HepG2 (cell line): ENCODE results near the gene TNXB. TPM values are rescaled to one million over a fixed set of nuclear protein-coding genes. Genes with fewer than 3 reads are reported as not detected.
A peak's percentile ranks its signal among the peaks of the same experiment; 100 is the strongest.

Experiments
- CREB1 ChIP-seq, 2 experiments: fragments of 450-650 bp in 1 of 2; IDR thresholded peaks; 2 replicates each; pipeline ENCODE4 v1.6.1; 2016 to 2017; ENCODE audit warnings: control low read depth in 1 of 2, mild to moderate bottlenecking in 1 of 2, missing compliant biosample characterization in 1 of 2, missing genetic modification characterization in 1 of 2
- ERF ChIP-seq: IDR thresholded peaks from 2 replicates; pipeline ENCODE4 v1.6.1; 2018; ENCODE audit warnings: missing biosample characterization, missing genetic modification reagents
- GTF2F1 ChIP-seq: fragments of 150-350 bp; IDR thresholded peaks from 2 replicates; pipeline ENCODE4 v1.6.1; 2014; ENCODE audit warnings: low read length
- JDP2 ChIP-seq: sonication (generic); formaldehyde crosslinking; IDR thresholded peaks from 2 replicates; pipeline ENCODE4 v1.8.1; 2022; ENCODE audit warnings: missing genetic modification reagents, borderline replicate concordance
- MEIS2 ChIP-seq: sonication (generic); formaldehyde crosslinking; IDR thresholded peaks from 2 replicates; pipeline ENCODE4 v1.9.0; 2021; ENCODE audit warnings: mild to moderate bottlenecking, missing genetic modification reagents
- RBM22 ChIP-seq: fragments of 200-400 bp; formaldehyde crosslinking; optimal IDR thresholded peaks from 2 replicates; pipeline ENCODE3; 2017; ENCODE audit warnings: mild to moderate bottlenecking, low read length, moderate library complexity
- STAT6 ChIP-seq: sonication (generic); formaldehyde crosslinking; IDR thresholded peaks from 2 replicates; pipeline ENCODE4 v1.4.0; 2020; ENCODE audit warnings: missing genetic modification reagents, mild to moderate bottlenecking, borderline replicate concordance
- TAF1 ChIP-seq: sonication (generic); formaldehyde crosslinking; IDR thresholded peaks from 2 replicates; pipeline ENCODE4 v1.4.0; 2020; ENCODE audit warnings: missing genetic modification reagents
- TEAD2 ChIP-seq: sonication (generic); formaldehyde crosslinking; IDR thresholded peaks from 2 replicates; pipeline ENCODE4 v1.9.0; 2021; ENCODE audit warnings: missing genetic modification reagents
- TFE3 ChIP-seq: IDR thresholded peaks from 2 replicates; pipeline ENCODE4 v1.6.1; 2016
- ZBTB1 ChIP-seq: sonication (generic); formaldehyde crosslinking; IDR thresholded peaks from 2 replicates; pipeline ENCODE4 v1.4.0; 2020; ENCODE audit warnings: missing genetic modification reagents, borderline replicate concordance
- ZNF44 ChIP-seq: sonication (generic); formaldehyde crosslinking; IDR thresholded peaks from 2 replicates; pipeline ENCODE4 v1.5.1; 2020; ENCODE audit warnings: mild to moderate bottlenecking, missing genetic modification reagents
- ZNF646 ChIP-seq: sonication (generic); formaldehyde crosslinking; IDR thresholded peaks from 2 replicates; pipeline ENCODE4 v1.9.0; 2021; ENCODE audit warnings: mild to moderate bottlenecking, missing genetic modification reagents
- ZSCAN22 ChIP-seq: sonication (generic); formaldehyde crosslinking; IDR thresholded peaks from 2 replicates; pipeline ENCODE4 v1.4.0; 2020; ENCODE audit warnings: mild to moderate bottlenecking, missing genetic modification reagents
- polyA plus RNA-seq, 8 experiments: library from polyadenylated mRNA; depleted of rRNA in 3 of 8; stranded (reverse) in 7 of 8; unstranded in 1 of 8; fragments of >200 nt; fragmentation: Illumina TruSeq in 4 of 8; extraction: Trizol in 4 of 8; gene quantifications; 2 replicates each; pipeline versions ENCODE4 v1.2.1 to v1.2.3, GENCODE V29; 2011 to 2016; ENCODE audit warnings: low read depth in 4 of 8, missing spikeins in 1 of 8, mixed read lengths in 1 of 8; ENCODE audit not compliant: insufficient read depth in 1 of 8
- total RNA-seq, 5 experiments: library from RNA; depleted of rRNA; stranded (reverse); fragments of >200 nt; fragmentation: Illumina TruSeq; extraction: Trizol; gene quantifications; 2 replicates each; pipeline ENCODE4 v1.2.3, GENCODE V29; 2016; ENCODE audit warnings: low read depth in 1 of 5

The TNXB gene
- total and polyA plus RNA-seq, 2 of the 13 experiments (the other 11 are each of a cell fraction or from before 2014, with no cell fraction given) = 1.6 to 2.7 TPM

DNA sequence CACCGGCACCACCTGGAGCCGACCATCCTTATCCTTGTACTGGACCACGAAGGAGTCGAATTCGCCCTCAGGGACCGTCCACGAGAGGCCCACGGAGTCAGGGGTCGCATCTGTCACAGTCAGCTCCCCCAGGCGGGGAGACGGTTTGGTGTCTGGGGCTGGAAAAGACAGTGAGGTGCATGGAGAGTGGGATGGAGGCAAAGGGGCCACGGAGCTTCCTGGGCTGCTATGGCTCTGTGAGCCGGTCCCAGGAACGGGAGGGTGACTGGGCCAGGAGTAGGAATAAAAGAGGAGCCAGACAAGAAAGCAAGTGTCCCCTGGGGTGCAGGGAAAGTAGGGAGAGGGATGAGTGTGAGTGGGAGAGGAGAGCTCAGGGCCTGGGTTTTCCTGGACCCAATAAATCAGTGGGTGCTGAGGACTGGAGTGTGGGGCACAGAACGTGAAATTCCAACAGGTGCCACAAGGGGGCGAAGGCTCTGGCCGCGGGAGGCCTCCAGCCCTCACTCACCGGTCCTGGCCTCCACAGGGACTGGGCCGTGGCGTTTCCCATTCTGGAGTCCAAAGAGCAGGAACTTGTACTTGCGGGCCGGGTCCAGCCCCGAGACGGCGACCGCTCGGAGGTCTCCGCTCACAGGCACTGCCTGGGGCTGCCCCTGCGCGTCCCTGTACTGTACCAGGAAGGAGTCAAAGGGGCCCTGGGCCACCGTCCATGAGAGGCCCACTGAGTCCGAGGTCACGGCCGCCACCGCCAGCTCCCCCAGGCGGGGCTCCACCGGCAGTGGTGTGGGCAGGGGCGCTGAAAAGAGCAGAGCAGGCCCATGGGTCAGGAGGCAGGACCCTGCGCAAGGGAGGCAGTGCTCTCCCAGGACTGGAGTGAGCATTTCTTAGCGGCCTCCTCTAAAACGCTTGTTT is 61.0 kb downstream of the TNXB start (continued):
- TF ChIP-seq TFE3 (CRISPR knock-in tag) (peak; percentile 60; the same call in 1 of the 2 replicates), ZNF646 (CRISPR knock-in tag) (no peak), TEAD2 (CRISPR knock-in tag) (peak; percentile 59; the same call in 1 of the 2 replicates), GTF2F1 (no peak), CREB1 (IDR thresholded peaks at IDR 0.05) (no peak), CREB1 (CRISPR knock-in tag; IDR thresholded peaks at IDR 0.05) (no peak), RBM22 (no peak), JDP2 (CRISPR knock-in tag) (no peak), ZNF44 (CRISPR knock-in tag) (no peak; the same call in 1 of the 2 replicates), STAT6 (CRISPR knock-in tag) (no peak), TAF1 (CRISPR knock-in tag) (peak; percentile 67), ZSCAN22 (no peak), ERF (CRISPR knock-in tag) (peak; percentile 78; the same call in 1 of the 2 replicates), ZBTB1 (CRISPR knock-in tag) (no peak), MEIS2 (CRISPR knock-in tag) (peak; percentile 79; the same call in 1 of the 2 replicates)
